Urinary bladder (tissue), 4 donors: ENCODE results near the gene PHF14. TPM values are rescaled to one million over a fixed set of nuclear protein-coding genes. Genes with fewer than 3 reads are reported as not detected.

ENCODE experiments used
- DNase-seq: peaks from one replicate; pipeline ENCODE4 v3.0.0-alpha.2; 2015; ENCODE audit errors: extremely low spot score
- H3K27ac ChIP-seq: one replicate; pipeline ENCODE4 v1.5.1; 2013; ENCODE audit warnings: low read depth, mild to moderate bottlenecking, moderate library complexity
- H3K36me3 ChIP-seq: one replicate; pipeline ENCODE4 v1.6.1; 2013; ENCODE audit warnings: mild to moderate bottlenecking, moderate library complexity; ENCODE audit not compliant: insufficient read depth
- H3K4me1 ChIP-seq: one replicate; pipeline ENCODE4 v1.6.1; 2013; ENCODE audit warnings: mild to moderate bottlenecking, moderate library complexity; ENCODE audit not compliant: insufficient read depth
- H3K4me3 ChIP-seq: one replicate; pipeline ENCODE4 v1.5.1; 2013; ENCODE audit warnings: low read depth, low read length
- WGBS: extraction: QIAGEN DNeasy Blood & Tissue Kit; methylation state at CpG from one replicate; pipeline ENCODE4 v1.1.7; 2013; 5-methylcytosine and 5-hydroxymethylcytosine counted together
- polyA plus RNA-seq: library from polyadenylated mRNA; stranded (reverse); fragments of 200-250 nt; gene quantifications from one replicate; pipeline ENCODE4 v1.2.3, GENCODE V29; 2013
- total RNA-seq: library from RNA; depleted of rRNA; stranded (reverse); fragments of >200 nt; gene quantifications from one replicate; pipeline ENCODE4 v1.2.3, GENCODE V29; 2014
- donor health status: healthy with polysubstance abuse.
- donor health status: healthy.

The PHF14 gene
- total and polyA plus RNA-seq, 2 donors = 17.4 to 169 TPM

DNA sequence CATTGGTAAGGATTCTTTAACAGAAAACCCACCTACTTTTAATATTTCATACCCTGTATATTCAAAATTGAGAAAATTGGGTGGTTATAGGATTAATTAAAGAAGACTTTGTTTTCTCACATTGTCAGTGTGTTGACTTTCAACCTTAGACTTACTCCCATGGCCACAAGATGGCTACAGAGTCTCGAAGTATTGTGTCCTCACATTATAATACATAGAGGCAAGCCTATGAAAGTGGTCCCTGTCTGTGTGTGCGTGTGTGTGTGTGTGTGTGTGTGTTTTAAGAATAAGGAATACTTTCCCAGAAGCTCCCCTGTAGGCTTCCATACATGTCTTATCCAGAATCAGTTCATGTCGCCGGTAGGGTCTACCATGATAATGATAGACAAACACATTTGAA is 180.0 kb downstream of the PHF14 start:
- no peak overlapping the region for H3K4me3 ChIP-seq
- no peaks in the 10 kb centered on the region for H3K36me3 ChIP-seq
- WGBS = 96% methylated on average over 4 of the region's 4 CpGs
- no peaks in the 10 kb centered on the region for H3K4me1 ChIP-seq
- DNase-seq = no peak
- H3K27ac ChIP-seq = no peak overlapping the region

- no peak for DNase-seq
These were observed 182.2 kb downstream of the PHF14 start for GRCh38 chr7:11155883-11156282.

GRCh38 chr7:11161499-11161898 is 187.8 kb downstream of the PHF14 start:
- no peaks in the 10 kb centered on the region for H3K4me1 ChIP-seq
- no peaks in the 10 kb centered on the region for H3K36me3 ChIP-seq
- WGBS = 96% methylated on average over 1 of the region's 1 CpG
- no peak for DNase-seq
- H3K4me3 ChIP-seq = no peak overlapping the region
- H3K27ac ChIP-seq = no peak overlapping the region

More at GRCh38 chr7:11155883-11156282, 182.2 kb downstream of the PHF14 start:
- Histone ChIP-seq H3K36me3 (no peaks in the 10 kb centered on the region), H3K27ac (no peak overlapping the region), H3K4me1 (no peaks in the 10 kb centered on the region), H3K4me3 (no peak overlapping the region)
- 91% methylated on average over 1 of the region's 1 CpG for WGBS

DNA sequence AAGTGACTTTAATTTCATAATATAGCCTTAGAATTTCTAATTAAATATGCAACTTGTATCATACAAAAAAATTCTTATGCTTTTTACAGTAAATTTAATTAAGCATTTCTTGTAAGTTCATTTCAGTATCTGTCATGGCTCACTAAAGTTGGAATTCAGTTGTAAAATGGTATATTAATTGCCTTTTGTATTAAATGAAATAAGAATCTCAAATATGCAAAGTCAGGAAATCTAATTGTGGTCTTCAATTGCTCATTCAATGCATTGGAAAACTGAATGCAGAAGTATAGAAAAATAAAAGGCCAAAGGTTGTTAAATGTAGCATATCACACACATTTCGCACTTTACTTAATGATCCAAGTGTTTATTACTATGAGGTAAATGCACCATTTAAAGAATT is 189.5 kb downstream of the PHF14 start:
- Histone ChIP-seq H3K4me1 (no peaks in the 10 kb centered on the region), H3K27ac (no peak overlapping the region), H3K4me3 (no peak overlapping the region), H3K36me3 (no peaks in the 10 kb centered on the region)
- 95% methylated on average over 1 of the region's 1 CpG for WGBS
- DNase-seq = no peak

DNA sequence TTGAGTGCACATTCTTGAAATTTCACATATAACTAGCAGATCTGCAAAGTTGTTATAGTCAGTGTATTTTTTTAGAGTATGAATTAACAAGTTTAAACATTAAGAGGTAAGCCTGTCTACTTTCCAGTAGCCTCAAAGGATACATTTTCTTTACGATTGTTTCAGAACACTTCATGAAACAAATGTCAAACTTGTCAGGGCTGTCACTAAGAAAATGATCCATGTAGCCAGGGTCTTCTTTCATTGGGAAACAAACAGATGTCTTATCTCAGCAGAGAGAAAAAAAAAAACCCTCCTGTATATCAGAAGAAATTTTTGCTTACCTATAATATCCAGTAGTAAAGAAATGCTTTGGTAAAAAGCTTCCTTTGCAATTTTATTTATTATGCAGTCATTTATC is 192.4 kb downstream of the PHF14 start:
- 86% methylated on average over 1 of the region's 1 CpG for WGBS
- no peaks in the 10 kb centered on the region for H3K36me3 ChIP-seq
- no peaks in the 10 kb centered on the region for H3K4me1 ChIP-seq
- no peak overlapping the region for H3K27ac ChIP-seq
- DNase-seq = no peak
- H3K4me3 ChIP-seq = no peak overlapping the region

GRCh38 chr7:11168650-11169170 is 195.0 kb downstream of the PHF14 start:
- DNase-seq = no peak
- no peaks in the 10 kb centered on the region for H3K36me3 ChIP-seq
- WGBS = 73% methylated on average over 1 of the region's 1 CpG
- no peak overlapping the region for H3K27ac ChIP-seq
- no peak overlapping the region for H3K4me3 ChIP-seq
- H3K4me1 ChIP-seq = no peaks in the 10 kb centered on the region

DNA sequence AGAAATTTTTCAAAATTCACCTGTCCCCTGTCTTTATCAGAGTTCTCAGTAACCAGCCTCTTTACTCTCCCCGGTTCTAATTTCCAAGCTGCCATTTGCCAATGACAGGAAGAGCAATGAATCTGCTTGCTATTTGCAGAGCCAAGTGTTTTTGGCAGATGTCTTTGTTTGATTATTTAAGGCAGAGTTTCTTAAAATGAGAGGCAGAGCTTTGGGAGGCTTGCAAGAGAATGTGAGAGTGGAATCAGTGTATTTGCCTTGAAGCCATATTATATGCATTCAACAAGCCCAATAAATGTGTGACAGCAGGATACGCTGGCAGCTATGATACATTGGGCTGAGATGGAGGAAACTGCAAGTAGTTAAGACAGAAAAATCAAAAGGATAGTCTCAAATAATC is 196.5 kb downstream of the PHF14 start:
- Histone ChIP-seq H3K4me1 (no peaks in the 10 kb centered on the region), H3K4me3 (no peak overlapping the region), H3K27ac (no peak overlapping the region), H3K36me3 (no peaks in the 10 kb centered on the region)
- no peak for DNase-seq
- 33% methylated on average over 2 of the region's 2 CpGs for WGBS

- DNase-seq = no peak
- Histone ChIP-seq H3K36me3 (no peaks in the 10 kb centered on the region), H3K4me3 (no peak overlapping the region), H3K27ac (no peak overlapping the region), H3K4me1 (no peaks in the 10 kb centered on the region)
- WGBS = 93% methylated on average over 4 of the region's 4 CpGs
These were observed 197.3 kb downstream of the PHF14 start for GRCh38 chr7:11170863-11171568.

- no peak overlapping the region for H3K27ac ChIP-seq
- H3K36me3 ChIP-seq = no peaks in the 10 kb centered on the region
- no peaks in the 10 kb centered on the region for H3K4me1 ChIP-seq
- 66% methylated on average over 5 of the region's 5 CpGs for WGBS
- H3K4me3 ChIP-seq = no peak overlapping the region
- no peak for DNase-seq
These were observed 198.0 kb downstream of the PHF14 start for GRCh38 chr7:11171569-11172192.

DNA sequence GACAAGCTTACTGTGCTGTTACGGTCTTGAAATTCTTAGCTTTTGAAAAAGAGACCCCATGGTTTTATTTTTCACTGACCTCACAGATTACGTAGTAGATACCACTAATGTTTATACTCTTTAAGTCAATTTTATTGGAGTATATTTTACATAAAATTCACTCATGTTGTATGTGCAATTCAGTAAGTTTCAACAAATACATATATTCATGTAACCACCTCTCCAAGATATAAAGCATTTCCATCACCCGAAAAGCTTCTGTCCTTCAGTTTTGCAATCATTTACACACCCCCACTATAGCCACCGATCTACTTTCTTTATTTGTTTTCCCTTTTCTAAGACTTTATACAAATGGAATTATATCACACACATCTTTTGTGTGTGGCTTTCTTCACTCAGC is 199.2 kb downstream of the PHF14 start:
- no peak overlapping the region for H3K27ac ChIP-seq
- no peak for DNase-seq
- H3K36me3 ChIP-seq = no peaks in the 10 kb centered on the region
- no peaks in the 10 kb centered on the region for H3K4me1 ChIP-seq
- 81% methylated on average over 4 of the region's 4 CpGs for WGBS
- no peak overlapping the region for H3K4me3 ChIP-seq

GRCh38 chr7:11175371-11175770 is 201.7 kb downstream of the PHF14 start:
- no peak overlapping the region for H3K27ac ChIP-seq
- H3K4me3 ChIP-seq = no peak overlapping the region
- H3K4me1 ChIP-seq = no peaks in the 10 kb centered on the region
- WGBS = 53% methylated on average over 3 of the region's 3 CpGs
- DNase-seq = no peak
- H3K36me3 ChIP-seq = no peaks in the 10 kb centered on the region

- no peak for DNase-seq
- Histone ChIP-seq H3K4me1 (no peaks in the 10 kb centered on the region), H3K27ac (no peak overlapping the region), H3K4me3 (no peak overlapping the region), H3K36me3 (no peaks in the 10 kb centered on the region)
- WGBS = 53% methylated on average over 3 of the region's 3 CpGs
These were observed 202.2 kb downstream of the PHF14 start for GRCh38 chr7:11175887-11176286.

DNA sequence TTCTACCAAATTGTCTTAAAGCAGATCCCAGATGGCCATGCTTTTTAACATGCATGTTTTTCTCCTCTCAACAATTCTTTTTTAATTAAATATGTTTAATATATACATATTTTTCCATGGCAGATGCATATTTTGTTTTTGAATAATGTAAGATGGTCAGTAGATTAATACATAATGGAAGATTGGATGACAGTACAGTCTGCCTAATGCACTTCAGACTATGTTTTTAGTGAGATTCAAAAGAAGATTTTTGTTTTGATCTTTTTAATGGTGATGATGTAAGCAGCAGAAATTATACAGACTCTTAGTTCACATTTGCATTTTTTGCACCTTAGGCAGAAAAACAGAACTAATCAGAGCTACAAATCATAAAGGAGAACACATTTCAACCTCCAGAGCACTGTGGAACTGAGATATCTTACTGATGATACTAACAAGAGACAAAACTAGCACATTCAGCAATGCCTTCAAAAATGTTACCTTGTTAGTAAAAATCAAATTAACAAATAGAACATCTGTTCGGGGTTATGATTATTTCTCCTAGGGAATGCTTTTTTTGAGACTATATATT is 203.4 kb downstream of the PHF14 start:
- no peak overlapping the region for H3K4me3 ChIP-seq
- H3K36me3 ChIP-seq = no peaks in the 10 kb centered on the region
- WGBS = 86% methylated on average over 1 of the region's 1 CpG
- H3K4me1 ChIP-seq = no peaks in the 10 kb centered on the region
- DNase-seq = no peak
- H3K27ac ChIP-seq = no peak overlapping the region

DNA sequence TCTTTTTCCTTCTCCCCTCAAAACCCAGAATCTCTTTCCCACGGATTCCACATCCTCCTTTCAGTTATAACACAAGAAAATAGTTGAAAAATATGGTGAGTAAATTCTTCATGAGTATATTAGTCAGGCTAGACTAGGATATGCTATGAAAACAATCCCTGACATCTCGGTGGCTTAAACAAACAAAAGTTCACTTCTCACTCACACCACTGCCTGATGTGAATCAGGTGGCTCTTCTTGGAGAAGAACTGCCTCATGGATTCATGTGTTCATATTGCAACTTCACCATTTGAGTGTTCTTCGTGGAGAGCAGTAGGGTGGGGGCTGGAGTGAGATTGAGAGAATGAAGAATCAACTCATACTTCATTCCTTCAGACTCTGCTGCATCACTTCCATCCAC is 204.1 kb downstream of the PHF14 start:
- no peak overlapping the region for H3K4me3 ChIP-seq
- no peaks in the 10 kb centered on the region for H3K4me1 ChIP-seq
- no peak for DNase-seq
- no peaks in the 10 kb centered on the region for H3K36me3 ChIP-seq
- WGBS = 39% methylated on average over 3 of the region's 3 CpGs
- no peak overlapping the region for H3K27ac ChIP-seq
